HepG2 (cell line): ENCODE measurements around the gene MSMB. TPM values are rescaled to one million over a fixed set of nuclear protein-coding genes. Genes with fewer than 3 reads are reported as not detected.

Source experiments
- ATAC-seq: fragments of 200-7000 bp; cut with Tn5 transposase; 3 replicates; pipeline ENCODE4 v1.9.1; 2020; ENCODE audit warnings: mild to moderate bottlenecking, moderate library complexity
- BruUV-seq: library from RNA; stranded (reverse); fragments of 400-500 nt; replicated peaks from 2 replicates; lab custom pipeline; 2021; lab: Mats Ljungman, UMichigan
- CTCF ChIA-PET: fragments of 300-600 bp; formaldehyde crosslinking; extraction: SDS; loops from one replicate; lab custom pipeline; 2021; ENCODE audit warnings: low total read pairs, inconsistent platforms, low intra/inter-chr PET ratio; lab: Yijun Ruan, JAX
- POLR2A ChIA-PET: fragments of 350-600 bp; sonication (Branson Sonifier 250); formaldehyde crosslinking; loops from one replicate; lab custom pipeline; 2020; ENCODE audit warnings: antibody characterized with exemption, inconsistent platforms; lab: Yijun Ruan, JAX
- DNase-seq: peaks from one replicate; pipeline ENCODE4 v3.0.0-alpha.2; 2015; ENCODE audit warnings: low spot score
- FAIRE-seq: peaks from 3 replicates; lab custom pipeline; 2011; peaks lifted over from hg19 to GRCh38; lab: Jason Lieb, UNC
- H2AFZ ChIP-seq: one replicate; pipeline ENCODE4 v1.6.1; 2011; ENCODE audit warnings: low read length, inconsistent platforms
- H3K27ac ChIP-seq: fragments of 300-600 bp; 3 replicates; pipeline ENCODE4 v1.8.0; 2011; ENCODE audit warnings: mixed run types, mild to moderate bottlenecking, mixed read lengths, low read length, inconsistent platforms; ENCODE audit not compliant: insufficient read depth; ENCODE audit errors: extremely low read length
- H3K27me3 ChIP-seq, 2 experiments: fragments of 200-600 bp in 1 of 2; 2 replicates in 1 of 2; 3 replicates in 1 of 2; pipeline versions ENCODE4 v1.6.0 to v1.8.0; 2011; ENCODE audit warnings: low read length in 2 of 2, mild to moderate bottlenecking in 2 of 2, moderate library complexity in 2 of 2, inconsistent platforms in 1 of 2; ENCODE audit not compliant: insufficient read depth in 2 of 2, control insufficient read depth in 1 of 2
- H3K36me3 ChIP-seq, 2 experiments: fragments of 200-600 bp in 1 of 2; replicated peaks in 1 of 2; 2 replicates in 1 of 2; 3 replicates in 1 of 2; pipeline versions ENCODE4 v1.5.1 to v1.8.0; 2011; ENCODE audit warnings: low read length in 2 of 2, inconsistent platforms in 1 of 2; ENCODE audit not compliant: insufficient read depth in 2 of 2, control insufficient read depth in 1 of 2
- H3K4me1 ChIP-seq: 2 replicates; pipeline ENCODE4 v1.5.1; 2012; ENCODE audit warnings: low read length, inconsistent platforms; ENCODE audit not compliant: insufficient read depth
- H3K4me2 ChIP-seq: 2 replicates; pipeline ENCODE4 v1.6.0; 2011; ENCODE audit warnings: low read depth, low read length, inconsistent platforms
- H3K4me3 ChIP-seq, 3 experiments: fragments of 200-600 bp in 1 of 3; sonication (generic), shearing (Covaris generic) in 1 of 3; replicated peaks in 1 of 3; 2 replicates each; pipeline ENCODE4 v1.5.1; 2011 to 2016; ENCODE audit warnings: low read length in 3 of 3, inconsistent platforms in 2 of 3, low read depth in 2 of 3, mild to moderate bottlenecking in 2 of 3, control low read depth in 1 of 3, mixed read lengths in 1 of 3; ENCODE audit not compliant: insufficient read depth in 1 of 3
- H3K79me2 ChIP-seq: one replicate; pipeline ENCODE4 v1.6.1; 2011; ENCODE audit warnings: low read length, inconsistent platforms; ENCODE audit not compliant: insufficient read depth
- H3K9ac ChIP-seq: 2 replicates; pipeline ENCODE4 v1.6.0; 2011; ENCODE audit warnings: mild to moderate bottlenecking, low read depth, low read length, inconsistent platforms; ENCODE audit not compliant: insufficient read depth
- H3K9me3 ChIP-seq: 2 replicates; pipeline ENCODE4 v1.5.1; 2012; ENCODE audit warnings: mild to moderate bottlenecking, low read length
- H4K20me1 ChIP-seq: 2 replicates; pipeline ENCODE4 v1.6.0; 2011; ENCODE audit warnings: inconsistent platforms, mild to moderate bottlenecking, low read length, moderate library complexity; ENCODE audit not compliant: insufficient read depth
- GATA4 ChIP-seq: sonication (generic); IDR thresholded peaks from 2 replicates; pipeline ENCODE4 v1.6.1; 2016; ENCODE audit warnings: antibody characterized with exemption, low read depth, borderline replicate concordance
- KIAA2018 ChIP-seq: sonication (generic); formaldehyde crosslinking; IDR thresholded peaks from 2 replicates; pipeline ENCODE4 v1.5.0; 2020; ENCODE audit warnings: mild to moderate bottlenecking, missing genetic modification reagents, borderline replicate concordance
- MTA3 ChIP-seq: sonication (generic); formaldehyde crosslinking; IDR thresholded peaks from 2 replicates; pipeline ENCODE4 v1.4.0; 2020; ENCODE audit warnings: missing genetic modification reagents
- RERE ChIP-seq: IDR thresholded peaks from 2 replicates; pipeline ENCODE4 v1.6.1; 2016; ENCODE audit warnings: low read depth, missing genetic modification reagents, missing compliant biosample characterization
- ZNF652 ChIP-seq: IDR thresholded peaks from 2 replicates; pipeline ENCODE4 v1.6.1; 2016; ENCODE audit warnings: low read depth, borderline replicate concordance
- ZNF710 ChIP-seq: sonication (generic); formaldehyde crosslinking; IDR thresholded peaks from 2 replicates; pipeline ENCODE4 v1.5.0; 2020; ENCODE audit warnings: mild to moderate bottlenecking, missing genetic modification reagents, borderline replicate concordance
- WGBS: methylation state at CpG from one replicate; pipeline ENCODE4 v1.1.6; 2017; ENCODE audit warnings: low lambda C conversion rate; 5-methylcytosine and 5-hydroxymethylcytosine counted together
- in situ Hi-C: cut with HindIII; loops from 2 replicates; pipeline ENCODE4 v1.10.0; 2017; ENCODE audit warnings: low pct_unique_long_range_greater_than_20kb; ENCODE audit not compliant: extremely low pct_ligation_motif_present
- intact Hi-C: fragments of 100-400 bp; cut with micrococcal nuclease; formaldehyde crosslinking; loops from one replicate; pipeline ENCODE4 v1.10.0; 2022; ENCODE audit not compliant: unreplicated experiment
- polyA plus RNA-seq, 8 experiments: library from polyadenylated mRNA; depleted of rRNA in 3 of 8; stranded (reverse) in 7 of 8; unstranded in 1 of 8; fragments of >200 nt; fragmentation: Illumina TruSeq in 4 of 8; extraction: Trizol in 4 of 8; gene quantifications; 2 replicates each; pipeline versions ENCODE4 v1.2.1 to v1.2.3, GENCODE V29; 2011 to 2016; ENCODE audit warnings: low read depth in 4 of 8, missing spikeins in 1 of 8, mixed read lengths in 1 of 8; ENCODE audit not compliant: insufficient read depth in 1 of 8
- total RNA-seq, 5 experiments: library from RNA; depleted of rRNA; stranded (reverse); fragments of >200 nt; fragmentation: Illumina TruSeq; extraction: Trizol; gene quantifications; 2 replicates each; pipeline ENCODE4 v1.2.3, GENCODE V29; 2016; ENCODE audit warnings: low read depth in 1 of 5

Gene MSMB
- total and polyA plus RNA-seq, 2 of the 13 experiments (the other 11 are each of a cell fraction or from before 2014, with no cell fraction given): 0.84 TPM; not detected in 1

GRCh38 chr10:46053534-46054434, 7.7 kb upstream of the MSMB start:
- ATAC-seq (no peak), DNase-seq (no peak), FAIRE-seq (no peak)
- Histone ChIP-seq H3K27ac (peak overlapping the region; percentile 75), H3K4me2 (peak overlapping the region; percentile 60), H4K20me1 (no peaks in the 10 kb centered on the region), H3K9me3 (no peaks in the 10 kb centered on the region), H3K79me2 (no peaks in the 10 kb centered on the region), H3K4me1 (peaks cover 62% of the 10 kb centered on the region), H3K4me3 (no peak overlapping the region), H3K9ac (0 out of 2 replicates have a peak overlapping the region, but pooled peaks have one; percentile 11), H2AFZ (no peak overlapping the region), H3K27me3 (no peaks in the 10 kb centered on the region), H3K36me3 (no peaks in the 10 kb centered on the region)
- no TSS peak for BruUV-seq
- WGBS: 74% methylated on average over 9 of the region's 9 CpGs
- in situ Hi-C loops (no loop called here), intact Hi-C loops (loop anchor here (5.0 kb wide), 1 partner anchor 44 kb away; no protein-coding TSS in a partner anchor)
- ChIA-PET POLR2A (interaction anchor here (1.5 to 3.1 kb wide), 4 partner anchors 16 to 24 kb away, joined by 7 to 49 read pairs (median 24); partner anchors contain the start of gene NCOA4), CTCF (no interaction called here)
- TF ChIP-seq RERE (CRISPR knock-in tag) (no peak), KIAA2018 (CRISPR knock-in tag) (no peak), ZNF652 (CRISPR knock-in tag) (peak; percentile 72), GATA4 (no peak), MTA3 (CRISPR knock-in tag) (no peak), ZNF710 (CRISPR knock-in tag) (no peak)
